Measurements from ENCODE around the gene BACE1. TPM values are rescaled to one million over a fixed set of nuclear protein-coding genes. Genes with fewer than 3 reads are reported as not detected.

Gene BACE1
- polyA plus RNA-seq, 1 of the 3 experiments (the other 2 are of a cell fraction), result 37.8 TPM

DNA sequence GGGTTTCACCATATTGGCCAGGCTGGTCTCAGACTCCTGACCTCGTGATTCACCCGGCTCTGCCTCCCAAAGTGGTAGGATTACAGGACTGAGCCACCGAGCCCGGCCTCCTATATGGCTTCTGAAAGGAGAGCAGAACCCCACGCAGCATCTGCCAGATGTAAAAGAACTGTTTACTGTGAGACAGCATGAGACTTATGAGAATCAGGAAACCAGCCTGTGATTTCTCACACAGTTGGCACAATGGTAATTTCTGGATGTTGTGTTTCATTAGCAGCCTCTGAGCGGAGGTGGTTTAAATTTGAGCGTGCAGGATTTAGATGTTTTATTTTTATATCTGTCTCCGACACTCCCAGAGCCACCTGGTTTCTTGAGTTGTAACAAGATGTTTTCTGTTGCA lies 45.4 kb upstream of the BACE1 start:
- H3K79me2 ChIP-seq (ENCODE audit: insufficient read depth), result no peaks in the 10 kb centered on the region
- WGBS (ENCODE audit: low lambda C conversion rate), result 95% methylated on average over 8 of the region's 8 CpGs
- TF ChIP-seq, protein P1, sequence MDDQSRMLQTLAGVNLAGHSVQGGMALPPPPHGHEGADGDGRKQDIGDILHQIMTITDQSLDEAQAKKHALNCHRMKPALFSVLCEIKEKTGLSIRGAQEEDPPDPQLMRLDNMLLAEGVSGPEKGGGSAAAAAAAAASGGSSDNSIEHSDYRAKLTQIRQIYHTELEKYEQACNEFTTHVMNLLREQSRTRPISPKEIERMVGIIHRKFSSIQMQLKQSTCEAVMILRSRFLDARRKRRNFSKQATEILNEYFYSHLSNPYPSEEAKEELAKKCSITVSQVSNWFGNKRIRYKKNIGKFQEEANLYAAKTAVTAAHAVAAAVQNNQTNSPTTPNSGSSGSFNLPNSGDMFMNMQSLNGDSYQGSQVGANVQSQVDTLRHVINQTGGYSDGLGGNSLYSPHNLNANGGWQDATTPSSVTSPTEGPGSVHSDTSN (IDR thresholded peaks at IDR 0.05), result no peak
- TF ChIP-seq FOXM1 (IDR thresholded peaks at IDR 0.05; ENCODE audit: low read depth), result no peak
- no peak for TF ChIP-seq FOSL2 (IDR thresholded peaks at IDR 0.05; ENCODE audit: borderline replicate concordance, low read depth)
- no peak for TF ChIP-seq EZH2phosphoT487 (IDR thresholded peaks at IDR 0.05; ENCODE audit: borderline replicate concordance, low read depth)
- TF ChIP-seq, protein P2, sequence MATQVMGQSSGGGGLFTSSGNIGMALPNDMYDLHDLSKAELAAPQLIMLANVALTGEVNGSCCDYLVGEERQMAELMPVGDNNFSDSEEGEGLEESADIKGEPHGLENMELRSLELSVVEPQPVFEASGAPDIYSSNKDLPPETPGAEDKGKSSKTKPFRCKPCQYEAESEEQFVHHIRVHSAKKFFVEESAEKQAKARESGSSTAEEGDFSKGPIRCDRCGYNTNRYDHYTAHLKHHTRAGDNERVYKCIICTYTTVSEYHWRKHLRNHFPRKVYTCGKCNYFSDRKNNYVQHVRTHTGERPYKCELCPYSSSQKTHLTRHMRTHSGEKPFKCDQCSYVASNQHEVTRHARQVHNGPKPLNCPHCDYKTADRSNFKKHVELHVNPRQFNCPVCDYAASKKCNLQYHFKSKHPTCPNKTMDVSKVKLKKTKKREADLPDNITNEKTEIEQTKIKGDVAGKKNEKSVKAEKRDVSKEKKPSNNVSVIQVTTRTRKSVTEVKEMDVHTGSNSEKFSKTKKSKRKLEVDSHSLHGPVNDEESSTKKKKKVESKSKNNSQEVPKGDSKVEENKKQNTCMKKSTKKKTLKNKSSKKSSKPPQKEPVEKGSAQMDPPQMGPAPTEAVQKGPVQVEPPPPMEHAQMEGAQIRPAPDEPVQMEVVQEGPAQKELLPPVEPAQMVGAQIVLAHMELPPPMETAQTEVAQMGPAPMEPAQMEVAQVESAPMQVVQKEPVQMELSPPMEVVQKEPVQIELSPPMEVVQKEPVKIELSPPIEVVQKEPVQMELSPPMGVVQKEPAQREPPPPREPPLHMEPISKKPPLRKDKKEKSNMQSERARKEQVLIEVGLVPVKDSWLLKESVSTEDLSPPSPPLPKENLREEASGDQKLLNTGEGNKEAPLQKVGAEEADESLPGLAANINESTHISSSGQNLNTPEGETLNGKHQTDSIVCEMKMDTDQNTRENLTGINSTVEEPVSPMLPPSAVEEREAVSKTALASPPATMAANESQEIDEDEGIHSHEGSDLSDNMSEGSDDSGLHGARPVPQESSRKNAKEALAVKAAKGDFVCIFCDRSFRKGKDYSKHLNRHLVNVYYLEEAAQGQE (IDR thresholded peaks at IDR 0.05; ENCODE audit: low read depth, low read length), result no peak
- TF ChIP-seq, protein P3, sequence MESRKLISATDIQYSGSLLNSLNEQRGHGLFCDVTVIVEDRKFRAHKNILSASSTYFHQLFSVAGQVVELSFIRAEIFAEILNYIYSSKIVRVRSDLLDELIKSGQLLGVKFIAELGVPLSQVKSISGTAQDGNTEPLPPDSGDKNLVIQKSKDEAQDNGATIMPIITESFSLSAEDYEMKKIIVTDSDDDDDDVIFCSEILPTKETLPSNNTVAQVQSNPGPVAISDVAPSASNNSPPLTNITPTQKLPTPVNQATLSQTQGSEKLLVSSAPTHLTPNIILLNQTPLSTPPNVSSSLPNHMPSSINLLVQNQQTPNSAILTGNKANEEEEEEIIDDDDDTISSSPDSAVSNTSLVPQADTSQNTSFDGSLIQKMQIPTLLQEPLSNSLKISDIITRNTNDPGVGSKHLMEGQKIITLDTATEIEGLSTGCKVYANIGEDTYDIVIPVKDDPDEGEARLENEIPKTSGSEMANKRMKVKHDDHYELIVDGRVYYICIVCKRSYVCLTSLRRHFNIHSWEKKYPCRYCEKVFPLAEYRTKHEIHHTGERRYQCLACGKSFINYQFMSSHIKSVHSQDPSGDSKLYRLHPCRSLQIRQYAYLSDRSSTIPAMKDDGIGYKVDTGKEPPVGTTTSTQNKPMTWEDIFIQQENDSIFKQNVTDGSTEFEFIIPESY (IDR thresholded peaks at IDR 0.05; ENCODE audit: borderline replicate concordance, low read depth), result no peak
- no peak for TF ChIP-seq SIN3A (IDR thresholded peaks at IDR 0.05; ENCODE audit: borderline replicate concordance, low read depth, low read length)
- TF ChIP-seq, protein P4, sequence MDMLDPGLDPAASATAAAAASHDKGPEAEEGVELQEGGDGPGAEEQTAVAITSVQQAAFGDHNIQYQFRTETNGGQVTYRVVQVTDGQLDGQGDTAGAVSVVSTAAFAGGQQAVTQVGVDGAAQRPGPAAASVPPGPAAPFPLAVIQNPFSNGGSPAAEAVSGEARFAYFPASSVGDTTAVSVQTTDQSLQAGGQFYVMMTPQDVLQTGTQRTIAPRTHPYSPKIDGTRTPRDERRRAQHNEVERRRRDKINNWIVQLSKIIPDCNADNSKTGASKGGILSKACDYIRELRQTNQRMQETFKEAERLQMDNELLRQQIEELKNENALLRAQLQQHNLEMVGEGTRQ (IDR thresholded peaks at IDR 0.05; ENCODE audit: borderline replicate concordance, low read depth, low read length), result no peak
- TF ChIP-seq RCOR1 (IDR thresholded peaks at IDR 0.05; ENCODE audit: low read length), result no peak
- TF ChIP-seq CHD2 (IDR thresholded peaks at IDR 0.05; ENCODE audit: low read length, partially characterized antibody), result no peak
- no peak for TF ChIP-seq JUND (IDR thresholded peaks at IDR 0.05)
- TF ChIP-seq, protein P5, sequence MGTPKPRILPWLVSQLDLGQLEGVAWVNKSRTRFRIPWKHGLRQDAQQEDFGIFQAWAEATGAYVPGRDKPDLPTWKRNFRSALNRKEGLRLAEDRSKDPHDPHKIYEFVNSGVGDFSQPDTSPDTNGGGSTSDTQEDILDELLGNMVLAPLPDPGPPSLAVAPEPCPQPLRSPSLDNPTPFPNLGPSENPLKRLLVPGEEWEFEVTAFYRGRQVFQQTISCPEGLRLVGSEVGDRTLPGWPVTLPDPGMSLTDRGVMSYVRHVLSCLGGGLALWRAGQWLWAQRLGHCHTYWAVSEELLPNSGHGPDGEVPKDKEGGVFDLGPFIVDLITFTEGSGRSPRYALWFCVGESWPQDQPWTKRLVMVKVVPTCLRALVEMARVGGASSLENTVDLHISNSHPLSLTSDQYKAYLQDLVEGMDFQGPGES (IDR thresholded peaks at IDR 0.05; ENCODE audit: low read depth, low read length), result no peak
- TF ChIP-seq SMC3 (IDR thresholded peaks at IDR 0.05; ENCODE audit: low read depth, low read length), result no peak
- no peak for TF ChIP-seq RFX5 (IDR thresholded peaks at IDR 0.05; ENCODE audit: low read length)
- TF ChIP-seq YY1 (IDR thresholded peaks at IDR 0.05; ENCODE audit: low read depth), result no peak
- no peak for TF ChIP-seq ELF1 (IDR thresholded peaks at IDR 0.05)
- TF ChIP-seq, protein P6, sequence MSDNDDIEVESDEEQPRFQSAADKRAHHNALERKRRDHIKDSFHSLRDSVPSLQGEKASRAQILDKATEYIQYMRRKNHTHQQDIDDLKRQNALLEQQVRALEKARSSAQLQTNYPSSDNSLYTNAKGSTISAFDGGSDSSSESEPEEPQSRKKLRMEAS (IDR thresholded peaks at IDR 0.05; ENCODE audit: low read depth), result no peak
- no peak for TF ChIP-seq TEAD4 (IDR thresholded peaks at IDR 0.05; ENCODE audit: borderline replicate concordance, insufficient read depth)
- no peak for TF ChIP-seq MEF2A (IDR thresholded peaks at IDR 0.05; ENCODE audit: borderline replicate concordance, low read depth)
- no peak overlapping the region for H3K27ac ChIP-seq (ENCODE audit: low read depth in 2 of 2, low read length in 1 of 2)
- no peaks in the 10 kb centered on the region for H3F3A ChIP-seq (replicated peaks; ENCODE audit: insufficient read depth)
- no peak for DNase-seq
- no peaks in the 10 kb centered on the region for H3K4me1 ChIP-seq (ENCODE audit: control insufficient read depth in 1 of 2, insufficient read depth in 2 of 2, low read depth in 1 of 2, low read length in 1 of 2)
- no peaks in the 10 kb centered on the region for H3K9me2 ChIP-seq
- ChIA-PET POLR2A (no interaction called here), CTCF (no interaction called here)
- H3K9me3 ChIP-seq, result no peaks in the 10 kb centered on the region
- H4K20me1 ChIP-seq (ENCODE audit: insufficient read depth), result no peaks in the 10 kb centered on the region
- H3K4me3 ChIP-seq (ENCODE audit: low read depth in 2 of 2, low read length in 1 of 2), result no peak overlapping the region
- H3K4me2 ChIP-seq, result no peak overlapping the region
- no peak overlapping the region for H3K9ac ChIP-seq
- no peaks in the 10 kb centered on the region for H3K27me3 ChIP-seq (ENCODE audit: insufficient read depth)
- H2AFZ ChIP-seq (ENCODE audit: low read depth), result no peak overlapping the region
- peaks cover 35 to 43% of the 10 kb centered on the region in 2 experiments for H3K36me3 ChIP-seq (replicated peaks in 1 of 2; ENCODE audit: control insufficient read depth in 1 of 2, insufficient read depth in 2 of 2, low read length in 1 of 2)

All from SK-N-SH (cell line).